Measurements from ENCODE around the gene CTNNA2. TPM values are rescaled to one million over a fixed set of nuclear protein-coding genes. Genes with fewer than 3 reads are reported as not detected.

Gene CTNNA2
- total RNA-seq, 1 experiment from 2014 or later, result 5.5 TPM

DNA sequence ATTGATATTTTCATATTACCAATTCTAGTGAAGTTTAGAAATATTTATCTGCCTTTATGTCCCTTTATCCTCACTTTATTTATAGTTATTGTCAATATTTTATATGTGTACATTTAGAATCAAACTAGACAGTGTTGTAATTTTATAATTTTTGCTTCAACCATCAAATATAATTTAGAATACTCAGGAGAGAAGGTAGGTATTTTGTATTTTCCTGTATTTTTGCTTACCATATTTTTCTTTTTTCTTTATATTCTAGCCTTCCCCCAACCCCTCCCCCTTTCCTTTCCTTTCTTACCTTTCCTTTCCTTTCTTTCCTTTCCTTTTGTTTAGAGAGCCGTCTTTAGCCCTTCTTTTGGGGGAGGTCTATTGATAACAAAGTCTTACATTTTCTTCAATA, 651.5 kb downstream of the CTNNA2 start:
- Histone ChIP-seq H3K4ac (ENCODE audit: low read depth, low read length) (no peak overlapping the region), H3K56ac (ENCODE audit: insufficient read length, low read depth, low read length) (no peak overlapping the region), H4K91ac (ENCODE audit: insufficient read length, low read depth, low read length) (no peak overlapping the region), H2BK12ac (ENCODE audit: insufficient read length, low read depth, low read length) (no peak overlapping the region), H2BK15ac (ENCODE audit: low read depth, low read length) (no peak overlapping the region), H3K79me2 (ENCODE audit: insufficient read depth, low read length) (no peaks in the 10 kb centered on the region), H3K9ac (ENCODE audit: extremely low read depth, insufficient read length, low read length) (no peak overlapping the region), H2AK5ac (ENCODE audit: insufficient read length, low read length) (no peak overlapping the region), H3K79me1 (ENCODE audit: insufficient read depth, low read depth, low read length, poor library complexity, severe bottlenecking) (no peaks in the 10 kb centered on the region), H3K23ac (ENCODE audit: insufficient read length, low read depth, low read length) (no peak overlapping the region), H2BK5ac (ENCODE audit: insufficient read length, low read length) (no peak overlapping the region), H3K4me2 (ENCODE audit: insufficient read depth, insufficient read length, low read length) (no peak overlapping the region), H3K27ac (ENCODE audit: insufficient read length, low read depth, low read length) (no peak overlapping the region), H4K5ac (ENCODE audit: insufficient read length, low read depth, low read length) (no peak overlapping the region), H3K14ac (ENCODE audit: insufficient read depth, low read length) (no peak overlapping the region), H3T11ph (ENCODE audit: low read length) (no peak overlapping the region), H4K8ac (replicated peaks; ENCODE audit: insufficient read length, low read depth, low read length) (no peak overlapping the region), H3K23me2 (ENCODE audit: insufficient read length, low read depth, low read length, poor library complexity, severe bottlenecking) (no peaks in the 10 kb centered on the region), H3K9me3 (ENCODE audit: control insufficient read depth, low read depth, low read length) (no peaks in the 10 kb centered on the region), H2AFZ (ENCODE audit: low read length) (no peak overlapping the region), H4K20me1 (ENCODE audit: control insufficient read depth, insufficient read depth, insufficient read length) (no peaks in the 10 kb centered on the region), H3K4me1 (ENCODE audit: insufficient read depth, low read length) (no peaks in the 10 kb centered on the region), H3K18ac (ENCODE audit: insufficient read length, low read depth, low read length) (no peak overlapping the region), H2BK20ac (ENCODE audit: low read depth, low read length, poor library complexity, severe bottlenecking) (no peak overlapping the region), H3K27me3 (ENCODE audit: insufficient read depth, low read length) (no peaks in the 10 kb centered on the region), H2BK120ac (ENCODE audit: low read depth, low read length, poor library complexity, severe bottlenecking) (no peak overlapping the region)
- DNase-seq, result no peak
- H3K27me3 Mint-ChIP-seq (ENCODE audit: low read depth), result no peaks in the 10 kb centered on the region
- peaks cover 8 to 11% of the 10 kb centered on the region in 2 experiments; a peak in 4 of 5 replicates for H3K9me3 Mint-ChIP-seq
- H3K36me3 Mint-ChIP-seq (ENCODE audit: insufficient read depth in 1 of 3, low read depth in 3 of 3), result peaks cover 0 to 7% (median 0%) of the 10 kb centered on the region in 3 experiments; a peak in 2 of 7 replicates
- no peak overlapping the region for H3K4me3 Mint-ChIP-seq
- no peak overlapping the region for H3K27ac Mint-ChIP-seq
- peaks cover 0 to 6% of the 10 kb centered on the region in 2 experiments for H3K4me1 Mint-ChIP-seq
- no CpG with 5 or more reads among the region's 1 CpG for WGBS (ENCODE audit: extremely low coverage, insufficient read length, low lambda C conversion rate)
- no peak for TF ChIP-seq CTCF (conservative IDR thresholded peaks at IDR 0.05)

All from H9 (cell line).